Left ventricle myocardium inferior (tissue), 1 donor: ENCODE results near the gene FUT9. TPM values are rescaled to one million over a fixed set of nuclear protein-coding genes. Genes with fewer than 3 reads are reported as not detected.

Experiments used
- DNase-seq: peaks from one replicate; pipeline ENCODE4 v3.0.0-alpha.2; 2020
- H3K27ac ChIP-seq: fragments of 200-600 bp; replicated peaks from 2 replicates; pipeline ENCODE4 v1.8.0; 2021
- H3K27me3 ChIP-seq: fragments of 200-600 bp; 2 replicates; pipeline ENCODE4 v1.8.0; 2021; ENCODE audit warnings: low read depth
- H3K36me3 ChIP-seq: fragments of 200-600 bp; 2 replicates; pipeline ENCODE4 v1.8.0; 2021
- H3K4me1 ChIP-seq: fragments of 200-600 bp; 2 replicates; pipeline ENCODE4 v1.8.0; 2021
- H3K4me3 ChIP-seq: fragments of 200-600 bp; 2 replicates; pipeline ENCODE4 v1.8.0; 2021; ENCODE audit warnings: mild to moderate bottlenecking, moderate library complexity
- H3K9me3 ChIP-seq: fragments of 200-600 bp; replicated peaks from 2 replicates; pipeline ENCODE4 v1.8.0; 2021
- CTCF ChIP-seq: fragments of 200-600 bp; IDR thresholded peaks from 2 replicates; pipeline ENCODE4 v1.8.0; 2021; ENCODE audit warnings: antibody characterized with exemption, mild to moderate bottlenecking, borderline replicate concordance
- intact Hi-C: fragments of 100-400 bp; cut with micrococcal nuclease; formaldehyde crosslinking; loops from one replicate; pipeline ENCODE4 v1.11.0; 2022
- total RNA-seq: library from RNA; stranded (reverse); fragmentation: NEBNext Ultra II Directional; extraction: Animal tissue kit (Norgen Biotek cat#: 25700); gene quantifications from one replicate; pipeline ENCODE4 v1.2.1, GENCODE V29; 2021
- donor health status: DM: no; HTN: yes; CAD: no; lungs with severe emphysema.

Gene FUT9
- total RNA-seq, 1 donor from 2014 or later: not detected

DNA sequence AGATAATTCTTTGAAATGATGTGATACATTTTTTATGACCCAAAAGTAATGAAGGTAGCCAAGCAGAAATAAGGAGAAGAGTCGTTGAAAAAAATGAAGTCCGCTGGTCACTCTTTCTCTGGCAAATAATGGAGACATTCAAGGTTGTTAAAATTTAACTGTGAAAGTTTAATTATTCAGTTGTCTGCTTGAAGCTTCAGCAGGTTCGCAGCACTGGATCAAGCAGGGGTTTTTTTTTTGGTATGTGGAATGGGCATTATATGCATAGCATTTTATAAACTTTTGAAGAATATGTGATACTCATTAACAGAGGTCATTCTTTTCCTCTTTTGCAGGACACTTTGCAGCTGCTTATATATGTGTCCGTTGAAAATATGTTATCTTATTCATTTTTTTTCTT lies 21.6 kb upstream of the FUT9 start:
- no peak for DNase-seq
- no peak overlapping the region for H3K27ac ChIP-seq
- intact Hi-C loops: no loop called here
- no peaks in the 10 kb centered on the region for H3K27me3 ChIP-seq
- H3K9me3 ChIP-seq: peaks cover 52% of the 10 kb centered on the region
- H3K4me3 ChIP-seq: no peak overlapping the region
- H3K4me1 ChIP-seq: no peaks in the 10 kb centered on the region
- H3K36me3 ChIP-seq: no peaks in the 10 kb centered on the region
- TF ChIP-seq CTCF: no peak

GRCh38 chr6:95998133-95998532 lies 17.6 kb upstream of the FUT9 start:
- peaks cover 30% of the 10 kb centered on the region for H3K9me3 ChIP-seq
- H3K36me3 ChIP-seq: no peaks in the 10 kb centered on the region
- H3K27ac ChIP-seq: no peak overlapping the region
- H3K4me1 ChIP-seq: no peaks in the 10 kb centered on the region
- TF ChIP-seq CTCF: no peak
- H3K4me3 ChIP-seq: no peak overlapping the region
- intact Hi-C loops: no loop called here
- DNase-seq: no peak
- H3K27me3 ChIP-seq: no peaks in the 10 kb centered on the region

DNA sequence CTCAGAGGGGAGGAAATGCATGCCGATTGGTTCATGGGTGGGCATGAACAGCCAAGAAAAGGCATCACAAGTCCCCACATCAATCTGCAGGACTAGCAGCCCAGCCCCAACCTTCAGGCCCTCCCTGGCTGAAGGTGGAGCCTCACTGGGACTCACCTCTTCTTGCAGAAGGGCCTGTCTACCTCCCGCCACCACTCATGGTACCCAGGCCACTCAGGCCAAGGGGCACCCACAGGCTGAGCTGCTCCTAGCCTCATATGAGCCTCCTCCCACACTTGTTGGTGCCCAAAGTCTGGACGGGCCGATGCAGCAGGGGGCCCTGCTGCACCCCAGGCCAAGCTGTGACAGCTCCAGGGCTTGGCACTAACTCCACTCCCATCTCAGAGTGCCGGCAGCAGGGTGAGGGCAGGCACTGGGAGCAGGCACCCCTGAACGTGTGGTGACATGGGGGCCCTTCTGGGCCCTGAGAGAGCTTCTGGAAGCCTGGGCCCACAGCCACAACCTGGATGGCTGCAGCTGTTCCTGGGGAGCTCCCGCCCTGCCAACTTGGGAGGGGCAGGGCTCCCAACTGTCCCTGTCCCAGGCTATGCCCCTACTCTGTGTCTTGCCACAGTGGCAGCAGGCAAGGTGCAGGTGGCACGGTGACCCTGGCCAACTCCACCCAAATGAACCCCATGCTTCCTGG lies 13.7 kb upstream of the FUT9 start:
- DNase-seq: no peak
- no peaks in the 10 kb centered on the region for H3K27me3 ChIP-seq
- intact Hi-C loops: no loop called here
- H3K27ac ChIP-seq: no peak overlapping the region
- TF ChIP-seq CTCF: no peak
- H3K4me3 ChIP-seq: no peak overlapping the region
- H3K9me3 ChIP-seq: peaks cover 25% of the 10 kb centered on the region
- no peaks in the 10 kb centered on the region for H3K4me1 ChIP-seq
- no peaks in the 10 kb centered on the region for H3K36me3 ChIP-seq

DNA sequence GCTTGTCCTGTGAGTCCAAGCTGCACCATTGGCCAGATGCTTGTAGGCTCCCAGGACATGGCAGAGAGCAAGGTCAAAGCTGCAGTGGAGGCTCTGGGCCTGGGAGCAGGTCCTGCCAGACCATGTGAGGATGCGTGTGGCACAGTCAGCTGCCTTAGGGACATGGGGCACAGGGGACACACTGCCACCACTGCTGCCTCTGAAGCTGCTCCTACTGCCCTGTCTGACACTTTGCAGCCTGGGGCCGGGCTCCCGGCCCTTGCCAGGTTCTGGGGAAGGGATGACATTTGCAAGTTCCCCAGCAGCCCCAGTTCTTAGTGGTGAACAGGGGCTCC lies 13.2 kb upstream of the FUT9 start:
- Histone ChIP-seq H3K4me1 (no peaks in the 10 kb centered on the region), H3K27me3 (no peaks in the 10 kb centered on the region), H3K4me3 (no peak overlapping the region), H3K36me3 (no peaks in the 10 kb centered on the region), H3K9me3 (peaks cover 24% of the 10 kb centered on the region), H3K27ac (no peak overlapping the region)
- intact Hi-C loops: no loop called here
- no peak for DNase-seq
- no peak for TF ChIP-seq CTCF

- Histone ChIP-seq H3K36me3 (no peaks in the 10 kb centered on the region), H3K27ac (no peak overlapping the region), H3K4me1 (no peaks in the 10 kb centered on the region), H3K4me3 (no peak overlapping the region), H3K9me3 (peaks cover 20% of the 10 kb centered on the region), H3K27me3 (no peaks in the 10 kb centered on the region)
- no peak for TF ChIP-seq CTCF
- DNase-seq: no peak
- intact Hi-C loops: no loop called here
Observed at GRCh38 chr6:96002912-96003311, 12.9 kb upstream of the FUT9 start.

DNA sequence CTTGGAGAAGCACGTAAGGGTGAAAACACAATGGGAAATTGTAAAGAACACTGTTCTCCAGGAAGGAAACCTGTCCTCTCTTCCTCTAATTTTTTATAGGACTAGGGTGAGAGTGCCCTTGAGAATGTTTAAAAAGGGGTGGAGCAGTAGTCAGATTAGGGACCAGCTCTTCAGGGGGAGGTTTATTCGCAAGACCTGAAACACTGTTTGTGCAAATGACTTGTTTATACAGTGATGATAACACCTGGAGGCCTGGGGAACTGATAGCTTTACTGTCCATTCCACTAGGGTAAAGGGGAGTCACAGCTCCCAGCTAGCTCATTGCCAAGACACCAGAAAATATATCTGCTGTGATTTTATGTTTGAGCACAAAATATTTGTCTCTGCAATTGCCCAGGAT lies 8.1 kb upstream of the FUT9 start:
- no peak overlapping the region for H3K27ac ChIP-seq
- intact Hi-C loops: no loop called here
- no peaks in the 10 kb centered on the region for H3K9me3 ChIP-seq
- H3K36me3 ChIP-seq: no peaks in the 10 kb centered on the region
- H3K4me1 ChIP-seq: no peaks in the 10 kb centered on the region
- DNase-seq: no peak
- TF ChIP-seq CTCF: no peak
- H3K4me3 ChIP-seq: no peak overlapping the region
- no peaks in the 10 kb centered on the region for H3K27me3 ChIP-seq
